ENCODE data around the gene RITA1.
A peak's percentile ranks its signal among the peaks of the same experiment; 100 is the strongest.
"Not testable (repeated sequence)": the region's sequence is repeated elsewhere in the genome, so short reads cannot be mapped to it uniquely, and the experiment has no call there.

RITA1 gene

GRCh38 chr12:113204804-113205203, 19.3 kb downstream of the RITA1 start:
- DNase-seq = no peak

DNA sequence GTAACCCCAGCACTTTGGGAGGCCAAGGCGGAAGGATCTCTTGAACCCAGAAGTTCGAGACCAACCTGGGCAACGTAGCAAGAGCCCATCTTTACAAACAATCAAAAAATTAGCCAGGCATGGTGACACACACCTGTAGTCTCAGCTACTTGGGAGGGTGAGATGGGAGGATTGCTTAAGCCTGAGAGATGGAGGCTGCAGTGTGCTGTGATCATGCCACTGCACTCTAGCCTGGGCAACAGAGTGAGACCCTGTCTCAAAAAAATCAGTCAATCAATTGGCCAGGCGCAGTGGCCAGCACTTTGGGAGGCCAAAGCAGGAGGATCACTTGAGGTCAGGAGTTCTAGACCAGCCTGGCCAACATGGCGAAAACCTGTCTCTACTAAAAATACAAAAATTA, 21.3 kb downstream of the RITA1 start:
- DNase-seq = not testable (repeated sequence)

DNA sequence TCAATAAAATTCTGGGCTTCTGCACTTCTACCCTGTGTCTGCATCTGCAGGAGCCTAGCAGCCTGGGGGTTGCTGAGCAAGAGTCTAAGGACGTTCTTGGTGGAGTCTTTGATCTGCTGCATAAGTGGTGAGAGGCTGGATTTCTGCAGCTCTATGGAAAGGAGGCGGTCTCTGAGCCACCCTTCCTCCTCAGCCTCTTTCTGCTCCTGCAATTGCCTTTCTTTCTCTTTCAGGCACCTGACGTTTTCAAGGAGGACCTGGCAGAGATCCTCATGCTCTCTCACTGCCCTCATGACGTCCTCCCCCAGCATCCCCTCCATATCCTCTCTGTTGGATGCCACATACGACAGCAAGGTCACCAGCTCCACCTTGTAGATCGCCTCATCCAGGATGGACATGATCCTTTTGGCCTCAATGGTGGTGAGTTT, 22.1 kb downstream of the RITA1 start:
- DNase-seq = no peak

GRCh38 chr12:113208041-113208934, 22.8 kb downstream of the RITA1 start:
- DNase-seq = peak; percentile 73

GRCh38 chr12:113211160-113211559, 25.6 kb downstream of the RITA1 start:
- no peak for DNase-seq

DNA sequence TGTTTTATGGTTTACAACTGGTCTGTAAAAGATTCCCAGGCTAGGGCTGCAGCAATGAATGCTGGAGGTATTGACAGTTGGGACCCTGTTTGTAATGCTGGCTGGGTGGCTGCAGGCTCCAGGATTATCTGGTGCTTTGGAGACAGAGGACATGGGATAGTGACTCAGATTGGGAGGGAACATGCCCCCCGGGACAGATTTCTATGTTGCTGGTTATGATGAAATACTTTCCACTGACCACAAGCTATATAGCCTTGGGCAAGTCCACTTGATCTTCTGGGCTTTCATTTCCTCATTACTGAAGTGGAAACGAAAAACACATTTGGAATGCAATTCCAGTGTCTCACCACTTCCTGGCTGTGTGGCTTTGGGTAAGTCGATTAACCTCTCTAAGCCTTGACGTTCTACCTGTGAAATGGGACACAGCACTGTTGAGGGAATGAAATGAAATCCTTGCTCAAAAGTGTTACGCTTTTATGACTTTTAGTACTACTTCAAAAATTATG, 29.4 kb downstream of the RITA1 start:
- DNase-seq = no peak

GRCh38 chr12:113216027-113216426, 30.5 kb downstream of the RITA1 start:
- no peak for DNase-seq

DNA sequence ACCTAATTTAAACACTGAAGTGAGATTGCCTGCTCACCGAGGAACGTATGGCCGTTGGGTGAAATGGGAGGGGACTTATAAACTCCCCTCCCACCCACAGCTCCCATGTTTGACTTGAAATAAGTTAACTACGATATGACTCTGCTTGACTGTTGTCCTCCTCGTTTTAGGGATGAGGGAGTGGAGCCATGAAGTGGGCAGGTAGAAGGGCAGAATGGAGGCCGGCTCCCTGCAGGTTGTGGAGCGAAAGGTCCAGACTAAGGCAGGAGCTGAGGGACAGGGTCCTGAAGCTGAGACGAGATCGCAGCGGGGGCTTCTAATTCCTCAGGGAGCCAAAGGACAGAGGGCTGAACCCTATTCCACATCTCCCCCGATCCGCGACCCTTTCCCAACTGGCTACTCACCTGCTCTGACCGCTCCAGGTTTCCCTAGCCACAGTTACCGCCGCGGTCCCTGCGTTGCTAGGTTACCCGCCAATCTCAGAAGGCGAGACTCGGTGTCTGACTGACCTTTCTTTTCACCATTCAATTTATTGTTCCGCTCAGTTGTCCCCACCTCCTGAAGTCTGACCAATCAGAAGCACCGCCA, 35.2 kb downstream of the RITA1 start:
- DNase-seq = no peak

GRCh38 chr12:113221181-113221996, 35.9 kb downstream of the RITA1 start, which contains the start of gene TPCN1:
TSS of gene TPCN1 (plus strand) at chr12:113221464. CDS start at chr12:113226853, 5,389 bp downstream.
- DNase-seq = peak; percentile 99

DNA sequence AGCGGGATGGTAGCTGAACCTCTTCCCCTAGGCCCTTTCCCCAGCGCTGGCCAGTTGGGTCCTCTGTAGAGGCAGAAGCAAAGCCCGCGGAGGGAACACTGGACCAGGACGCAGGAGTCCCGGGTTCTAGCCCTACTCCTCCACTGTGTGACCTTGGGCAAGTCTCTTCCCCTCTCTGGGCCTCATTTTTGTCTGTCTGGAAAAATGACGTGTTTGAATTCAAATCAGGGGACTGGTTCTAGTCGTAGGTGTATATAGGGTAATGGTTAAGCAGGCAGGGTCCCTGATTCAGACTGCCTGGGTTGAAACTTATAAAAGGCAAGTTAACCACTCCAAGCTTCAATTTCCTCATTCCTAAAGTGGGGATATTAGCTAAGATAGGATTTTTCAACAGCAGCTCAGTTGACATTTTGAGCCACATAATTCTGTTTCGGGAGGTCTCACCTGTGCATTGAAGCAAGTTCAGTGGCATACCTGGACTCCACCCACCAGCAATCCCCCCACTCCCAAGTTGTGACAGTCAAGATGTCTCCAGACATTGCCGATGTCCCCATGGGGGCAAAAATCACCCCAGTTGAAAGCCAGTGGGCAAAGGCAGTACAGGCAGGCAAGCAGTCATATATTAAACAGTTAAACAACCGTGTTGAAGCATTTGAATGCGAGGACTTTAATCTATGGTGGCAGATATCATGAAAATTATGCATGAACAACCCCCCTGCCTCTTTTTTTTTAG, 36.6 kb downstream of the RITA1 start:
- peak; percentile 70 for DNase-seq

GRCh38 chr12:113222730-113223531, 37.4 kb downstream of the RITA1 start:
- peak; percentile 67 for DNase-seq

DNA sequence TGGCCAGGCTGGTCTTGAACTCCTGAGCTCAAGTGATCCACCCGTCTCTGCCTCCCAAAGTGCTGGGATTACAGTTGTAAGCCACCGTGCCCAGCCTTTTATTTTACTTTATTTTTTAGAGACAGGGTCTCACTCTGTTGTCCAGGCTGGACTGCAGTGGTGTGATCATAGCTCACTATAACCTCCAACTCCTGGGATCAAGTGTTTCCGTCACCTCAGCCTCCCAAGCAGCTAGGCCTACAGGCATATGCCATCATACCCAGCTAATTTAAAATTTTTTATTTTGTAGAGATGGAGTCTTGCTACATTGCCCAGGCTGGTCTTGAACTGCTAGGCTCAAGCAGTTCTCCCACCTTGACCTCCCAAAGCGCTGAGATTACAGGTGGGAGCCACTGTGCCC, 39.4 kb downstream of the RITA1 start:
- DNase-seq = no peak

- no peak for DNase-seq
These were observed 41.4 kb downstream of the RITA1 start for GRCh38 chr12:113226696-113227568.

DNA sequence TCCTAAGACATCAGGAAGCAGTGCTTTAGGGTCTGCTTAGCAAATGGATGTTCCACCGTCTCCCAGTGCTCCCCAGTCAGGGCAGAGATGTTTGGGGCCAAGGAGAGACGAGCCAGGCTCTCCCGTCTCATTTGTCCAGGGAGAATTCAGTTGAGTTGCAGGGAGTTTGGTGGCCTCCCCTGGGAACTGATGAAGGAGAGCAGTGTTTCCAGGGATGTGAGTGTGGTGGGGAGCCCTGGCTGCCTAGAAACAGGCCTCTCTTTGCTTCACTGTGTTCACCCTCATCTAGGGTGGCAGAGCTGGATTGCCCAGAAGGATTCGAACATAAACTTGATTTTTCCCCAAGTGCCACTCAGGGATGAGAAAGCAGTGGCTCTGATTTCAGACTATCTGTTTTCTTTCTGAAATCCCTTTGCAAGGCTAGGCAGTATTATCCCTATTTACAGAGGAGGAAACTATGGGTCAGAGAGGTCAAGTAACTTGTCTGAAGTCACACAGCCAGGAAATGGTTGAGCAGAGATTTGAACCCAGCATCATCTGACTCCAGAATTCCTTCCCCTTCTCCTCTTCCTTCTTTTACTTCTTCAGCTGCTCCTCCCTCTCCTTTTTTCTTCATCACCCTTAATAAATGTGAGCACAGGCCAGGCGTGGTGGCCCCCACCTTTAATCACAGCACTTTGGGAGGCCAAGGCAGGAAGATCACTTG, 42.3 kb downstream of the RITA1 start:
- no peak for DNase-seq

DNA sequence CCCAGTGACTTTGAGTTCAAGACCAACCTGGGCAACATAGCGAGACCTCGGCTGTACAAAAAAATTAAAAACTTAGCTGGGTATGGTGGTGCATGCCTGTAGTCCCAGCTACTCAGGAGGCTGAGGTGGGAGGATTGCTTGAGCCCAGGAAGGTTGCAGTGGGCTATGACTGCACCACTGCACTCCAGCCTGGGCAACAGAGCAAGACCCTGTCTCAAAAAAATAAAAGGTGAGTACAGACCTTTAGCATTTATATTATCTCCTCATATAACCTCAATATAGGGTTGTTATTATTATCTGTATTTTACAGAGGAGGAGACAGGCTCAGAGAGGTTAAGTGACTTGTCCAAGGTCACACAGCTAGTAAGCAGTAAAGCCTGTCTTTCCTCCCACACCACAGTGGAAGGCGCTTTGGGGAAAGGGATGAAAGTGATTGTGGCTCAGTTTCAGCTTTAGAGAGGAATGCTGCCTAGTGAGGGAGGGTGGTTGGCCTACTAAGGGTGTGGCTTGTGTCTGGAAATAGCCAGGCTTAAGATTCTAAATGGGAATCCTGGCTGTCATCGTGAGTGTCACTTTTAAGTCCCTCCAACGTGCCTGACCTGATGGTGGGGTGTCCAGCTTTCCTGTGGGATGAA, 43.0 kb downstream of the RITA1 start:
- no peak for DNase-seq

DNA sequence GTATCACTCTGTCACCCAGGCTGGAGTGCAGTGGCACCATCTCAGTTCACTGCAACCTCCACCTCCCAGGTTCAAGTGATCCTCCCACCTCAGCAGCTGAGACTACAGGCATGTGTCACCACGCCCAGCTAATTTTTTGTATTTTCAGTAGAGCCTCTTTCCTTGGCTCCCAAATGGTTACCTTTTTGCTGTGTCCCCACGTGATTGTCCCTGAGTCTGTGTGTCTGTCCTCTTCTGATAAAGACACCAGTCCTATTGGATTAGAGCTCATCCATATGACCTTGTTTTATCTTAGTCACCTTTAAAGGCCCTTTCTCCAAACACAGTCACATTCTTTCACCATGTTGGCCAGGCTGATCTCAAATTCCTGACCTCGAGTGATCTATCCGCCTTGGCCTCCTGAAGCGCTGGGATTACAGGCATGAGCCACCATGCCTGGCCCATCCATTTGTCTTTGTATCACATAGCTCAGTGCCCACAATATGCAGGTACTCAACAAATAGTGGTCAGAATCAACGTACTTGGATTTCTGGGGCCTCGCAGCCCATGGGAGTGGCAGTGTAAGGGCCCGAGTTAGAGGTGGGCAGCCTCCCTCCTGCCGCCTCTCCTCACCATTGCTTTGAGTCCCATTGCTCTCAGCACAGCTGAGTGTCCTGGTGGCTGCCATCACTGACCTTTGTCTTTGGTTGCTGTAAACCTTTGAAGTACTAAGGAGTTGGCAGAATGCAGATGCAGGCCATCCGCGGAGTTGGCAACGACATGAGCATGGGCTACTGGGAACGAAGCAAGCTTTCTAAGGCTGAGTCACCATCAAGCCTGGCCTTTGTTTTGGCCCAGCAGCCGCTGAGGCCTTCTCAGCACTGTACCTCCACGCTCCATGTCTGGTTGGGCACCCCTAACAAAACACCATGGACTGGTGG, 45.1 kb downstream of the RITA1 start:
- peak; percentile 45 for DNase-seq

GRCh38 chr12:113231235-113232088, 45.9 kb downstream of the RITA1 start:
- DNase-seq = peak; percentile 42
